Mesendoderm (in vitro differentiated cells): ENCODE measurements around the gene RHNO1.
"Not testable (repeated sequence)": the region's sequence is repeated elsewhere in the genome, so short reads cannot be mapped to it uniquely, and the experiment has no call there.

ENCODE experiments used
- DNase-seq: peaks from one replicate; pipeline ENCODE4 v3.0.0; 2013
- H2AK5ac ChIP-seq: 2 replicates; pipeline ENCODE4 v1.6.1; 2013; ENCODE audit warnings: low read length, inconsistent platforms
- H2BK120ac ChIP-seq: 2 replicates; pipeline ENCODE4 v1.6.1; 2013; ENCODE audit warnings: low read depth, mild to moderate bottlenecking, low read length, moderate library complexity, mixed read lengths
- H2BK15ac ChIP-seq: replicated peaks from 2 replicates; pipeline ENCODE4 v1.6.1; 2013; ENCODE audit warnings: low read depth, mild to moderate bottlenecking, moderate library complexity
- H2BK5ac ChIP-seq: 2 replicates; pipeline ENCODE4 v1.6.1; 2013; ENCODE audit warnings: low read length, inconsistent platforms
- H3K18ac ChIP-seq: 2 replicates; pipeline ENCODE4 v1.6.1; 2013; ENCODE audit warnings: mild to moderate bottlenecking, low read length, mixed read lengths
- H3K23ac ChIP-seq: one replicate; pipeline ENCODE4 v1.6.1; 2013; ENCODE audit warnings: low read length
- H3K27ac ChIP-seq: 2 replicates; pipeline ENCODE4 v1.5.1; 2013; ENCODE audit warnings: low read depth, mild to moderate bottlenecking, inconsistent platforms, low read length, moderate library complexity
- H3K27me3 ChIP-seq: 2 replicates; pipeline ENCODE4 v1.6.1; 2013; ENCODE audit warnings: low read length, control low read depth, mild to moderate bottlenecking, inconsistent platforms; ENCODE audit not compliant: insufficient read depth, poor library complexity
- H3K36me3 ChIP-seq: 2 replicates; pipeline ENCODE4 v1.6.1; 2013; ENCODE audit warnings: low read length, inconsistent platforms; ENCODE audit not compliant: control insufficient read depth, insufficient read depth
- H3K4ac ChIP-seq: one replicate; pipeline ENCODE4 v1.6.1; 2013; ENCODE audit warnings: low read depth, mild to moderate bottlenecking, low read length, moderate library complexity
- H3K4me1 ChIP-seq: 2 replicates; pipeline ENCODE4 v1.6.1; 2013; ENCODE audit warnings: low read depth, low read length, inconsistent platforms; ENCODE audit not compliant: control insufficient read depth
- H3K4me2 ChIP-seq: 2 replicates; pipeline ENCODE4 v1.6.1; 2013; ENCODE audit warnings: low read length
- H3K4me3 ChIP-seq: 2 replicates; pipeline ENCODE4 v1.5.1; 2013; ENCODE audit warnings: mild to moderate bottlenecking, low read length
- H3K56ac ChIP-seq: one replicate; pipeline ENCODE4 v1.6.1; 2013; ENCODE audit warnings: low read length
- H3K79me1 ChIP-seq: 2 replicates; pipeline ENCODE4 v1.6.1; 2013; ENCODE audit warnings: low read length, inconsistent platforms
- H3K79me2 ChIP-seq: 2 replicates; pipeline ENCODE4 v1.6.1; 2013; ENCODE audit warnings: mild to moderate bottlenecking, low read length; ENCODE audit not compliant: control insufficient read depth, insufficient read depth
- H3K9ac ChIP-seq: 2 replicates; pipeline ENCODE4 v1.6.1; 2013; ENCODE audit warnings: low read length, inconsistent platforms
- H4K5ac ChIP-seq: one replicate; pipeline ENCODE4 v1.6.1; 2013; ENCODE audit warnings: low read length
- H4K8ac ChIP-seq: one replicate; pipeline ENCODE4 v1.6.1; 2013; ENCODE audit warnings: low read depth, mild to moderate bottlenecking, control low read depth, low read length, moderate library complexity
- WGBS: extraction: QIAGEN DNeasy Blood & Tissue Kit; methylation state at CpG from one replicate; pipeline ENCODE4 v1.1.7; 2013; ENCODE audit warnings: low lambda C conversion rate, missing lambda C conversion rate; ENCODE audit not compliant: insufficient coverage; ENCODE audit errors: extremely low coverage; 5-methylcytosine and 5-hydroxymethylcytosine counted together

Gene RHNO1

DNA sequence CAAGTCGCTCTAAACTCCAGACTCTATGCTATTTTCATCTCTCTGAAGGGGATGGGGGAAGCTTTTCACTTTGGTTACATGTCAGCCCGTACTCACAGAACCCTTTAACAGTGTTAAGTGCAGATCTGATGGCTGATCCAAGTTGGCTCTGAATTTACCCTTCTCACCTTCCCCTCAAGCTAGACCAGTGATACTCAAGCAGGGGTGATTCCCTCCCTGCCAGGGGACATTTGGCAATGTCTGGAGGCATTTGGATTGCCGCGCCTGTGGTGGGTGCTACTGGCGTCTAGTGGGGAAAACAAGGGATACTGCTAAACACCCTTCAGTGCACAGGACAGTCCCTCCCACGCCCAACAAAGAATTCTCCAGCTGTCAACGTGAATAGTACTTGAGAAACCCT, 14.1 kb upstream of the RHNO1 start:
- Histone ChIP-seq H2AK5ac (no peak overlapping the region), H2BK120ac (no peak overlapping the region), H4K5ac (no peak overlapping the region), H3K27me3 (no peaks in the 10 kb centered on the region), H2BK5ac (no peak overlapping the region), H3K56ac (no peak overlapping the region), H3K23ac (no peak overlapping the region), H3K4me2 (no peak overlapping the region), H3K4ac (no peak overlapping the region), H4K8ac (no peak overlapping the region), H3K79me2 (no peaks in the 10 kb centered on the region), H3K27ac (no peak overlapping the region), H3K79me1 (no peaks in the 10 kb centered on the region), H3K4me1 (no peaks in the 10 kb centered on the region), H2BK15ac (no peak overlapping the region), H3K9ac (no peak overlapping the region), H3K4me3 (no peak overlapping the region), H3K36me3 (peaks cover 34% of the 10 kb centered on the region), H3K18ac (no peak overlapping the region)
- DNase-seq: no peak
- no CpG with 5 or more reads among the region's 7 CpGs for WGBS

DNA sequence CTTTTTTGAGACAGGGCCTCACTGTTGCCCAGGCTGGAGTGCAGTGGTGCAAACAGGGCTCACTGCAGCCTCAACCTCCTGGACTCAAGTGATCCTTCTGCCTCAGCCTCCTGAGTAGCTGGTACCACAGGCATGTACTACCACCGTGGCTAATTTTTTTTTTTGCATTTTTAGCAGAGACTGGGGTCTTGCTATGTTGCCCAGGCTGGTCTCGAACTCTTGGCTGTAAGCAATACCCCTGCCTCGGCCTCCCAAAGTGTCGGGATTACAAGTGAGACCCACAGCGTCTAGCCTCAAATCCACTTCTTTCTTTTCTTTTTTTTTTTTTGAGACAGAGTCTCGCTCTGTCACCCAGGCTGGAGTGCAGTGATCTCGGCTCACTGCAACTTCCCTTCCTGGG, 13.6 kb upstream of the RHNO1 start:
- H2BK15ac ChIP-seq, H2BK120ac ChIP-seq, H3K79me2 ChIP-seq, H4K5ac ChIP-seq, H3K27ac ChIP-seq, DNase-seq, H3K4me2 ChIP-seq, H3K56ac ChIP-seq, H2AK5ac ChIP-seq, H3K79me1 ChIP-seq, H3K4me1 ChIP-seq, H3K4ac ChIP-seq, H3K9ac ChIP-seq, H4K8ac ChIP-seq, H3K27me3 ChIP-seq, H3K4me3 ChIP-seq, H2BK5ac ChIP-seq, H3K23ac ChIP-seq, H3K18ac ChIP-seq: not testable (repeated sequence)
- no CpG with 5 or more reads among the region's 7 CpGs for WGBS
- H3K36me3 ChIP-seq: peaks cover 33% of the 10 kb centered on the region

- no peak overlapping the region for H3K27ac ChIP-seq
- no peak for DNase-seq
- no peaks in the 10 kb centered on the region for H3K27me3 ChIP-seq
- no peak overlapping the region for H3K4me3 ChIP-seq
- no peak overlapping the region for H4K5ac ChIP-seq
- no peak overlapping the region for H3K4ac ChIP-seq
- WGBS: no CpG with 5 or more reads among the region's 9 CpGs
- H3K4me2 ChIP-seq: no peak overlapping the region
- H4K8ac ChIP-seq: no peak overlapping the region
- no peaks in the 10 kb centered on the region for H3K79me1 ChIP-seq
- H2AK5ac ChIP-seq: no peak overlapping the region
- H3K9ac ChIP-seq: no peak overlapping the region
- H2BK120ac ChIP-seq: no peak overlapping the region
- H3K79me2 ChIP-seq: no peaks in the 10 kb centered on the region
- H3K56ac ChIP-seq: no peak overlapping the region
- H2BK15ac ChIP-seq: no peak overlapping the region
- H3K23ac ChIP-seq: no peak overlapping the region
- no peaks in the 10 kb centered on the region for H3K4me1 ChIP-seq
- no peak overlapping the region for H2BK5ac ChIP-seq
- no peak overlapping the region for H3K18ac ChIP-seq
- H3K36me3 ChIP-seq: peaks cover 31% of the 10 kb centered on the region
Measured at GRCh38 chr12:2864198-2864597, 12.8 kb upstream of the RHNO1 start.

DNA sequence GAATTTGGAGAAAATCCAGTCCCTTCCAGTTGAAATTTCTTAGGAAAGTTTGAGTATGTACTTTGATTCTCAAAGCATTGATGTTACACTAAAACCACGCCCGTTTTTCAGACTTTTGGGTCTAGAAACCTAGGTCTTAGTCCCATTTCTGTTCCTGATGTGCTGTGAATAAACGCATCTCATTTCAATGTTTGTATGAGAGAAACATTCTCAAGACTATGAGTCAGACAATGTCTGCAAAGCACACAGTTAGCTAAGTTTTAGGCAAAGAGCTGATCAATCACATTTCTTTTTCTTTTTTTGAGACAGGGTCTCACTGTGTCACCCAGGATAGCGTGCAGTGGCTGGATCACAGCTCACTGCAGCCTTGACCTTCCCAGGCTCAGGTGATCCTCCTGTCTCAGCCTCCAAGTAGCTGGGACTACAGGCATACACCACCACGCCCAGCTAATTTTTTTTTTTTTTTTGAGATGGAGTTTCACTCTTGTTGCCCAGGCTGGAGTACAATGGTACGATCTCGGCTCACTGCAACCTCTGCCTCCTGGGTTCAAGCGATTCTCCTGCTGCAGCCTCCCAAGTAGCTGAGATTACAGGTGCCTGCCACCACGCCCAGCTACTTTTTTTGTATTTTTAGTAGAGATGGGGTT, 7.9 kb upstream of the RHNO1 start:
- WGBS: no CpG with 5 or more reads among the region's 9 CpGs
- peaks cover 32% of the 10 kb centered on the region for H3K36me3 ChIP-seq
- not testable (repeated sequence) for H3K56ac ChIP-seq, H4K8ac ChIP-seq, H3K4me2 ChIP-seq, H3K4ac ChIP-seq, H3K4me3 ChIP-seq, H3K23ac ChIP-seq, H3K79me1 ChIP-seq, H2BK5ac ChIP-seq, H3K9ac ChIP-seq, H3K4me1 ChIP-seq, H2AK5ac ChIP-seq, H3K27ac ChIP-seq, H3K27me3 ChIP-seq, H4K5ac ChIP-seq, DNase-seq, H2BK120ac ChIP-seq, H3K18ac ChIP-seq, H2BK15ac ChIP-seq, H3K79me2 ChIP-seq

DNA sequence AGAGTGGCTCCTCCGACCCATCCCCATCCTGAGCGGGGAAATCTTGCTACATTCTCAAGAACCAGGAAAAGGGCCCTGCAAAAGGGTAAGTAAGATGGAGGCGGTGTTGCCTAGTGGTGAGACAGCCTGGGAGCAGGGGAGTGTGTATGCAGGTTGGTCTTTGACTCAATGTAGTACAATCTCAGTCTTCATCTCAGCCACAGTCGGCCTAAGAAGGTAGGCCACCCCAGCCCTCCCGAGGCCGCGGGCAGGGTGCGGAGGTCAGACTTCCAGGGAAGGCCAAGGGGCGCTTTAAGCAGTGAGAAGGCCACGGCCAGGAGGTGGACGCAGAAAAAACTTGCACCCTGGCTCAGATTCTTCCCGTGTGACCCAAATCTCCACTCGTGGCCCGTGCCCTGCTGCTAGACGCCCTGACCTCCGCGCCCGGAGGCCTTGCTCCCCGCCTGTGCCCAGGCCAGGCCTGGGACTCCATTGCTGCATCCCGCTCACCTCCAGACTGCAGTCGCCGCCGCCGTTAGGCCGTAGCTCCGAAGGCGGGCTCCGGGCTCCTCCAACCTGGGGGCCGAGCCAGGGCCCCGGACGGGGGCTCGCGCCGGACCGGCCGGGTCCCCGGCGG, 484 bp upstream of the RHNO1 start:
- Histone ChIP-seq H3K4me1 (peaks cover 2% of the 10 kb centered on the region), H3K18ac (peak overlapping the region; percentile 77), H3K9ac (peak overlapping the region; percentile 97), H2BK15ac (no peak overlapping the region), H4K5ac (no peak overlapping the region), H3K23ac (no peak overlapping the region), H3K4me2 (peak overlapping the region; percentile 97), H2BK120ac (peak overlapping the region; percentile 32), H3K36me3 (peaks cover 8% of the 10 kb centered on the region), H4K8ac (no peak overlapping the region), H2BK5ac (peak overlapping the region; percentile 12), H3K27ac (peak overlapping the region; percentile 33), H3K79me2 (peaks cover 37% of the 10 kb centered on the region), H2AK5ac (no peak overlapping the region), H3K56ac (peak overlapping the region; percentile 98), H3K4ac (peak overlapping the region; percentile 60), H3K27me3 (no peaks in the 10 kb centered on the region), H3K4me3 (peak overlapping the region; percentile 84), H3K79me1 (peaks cover 23% of the 10 kb centered on the region)
- DNase-seq: peak; percentile 73
- WGBS: no CpG with 5 or more reads among the region's 38 CpGs
